Inflammatory macrophage treated with lipopolysaccharide for 1 hour (primary cell): ENCODE measurements around the gene TBC1D3H.
"Not testable (repeated sequence)": the region's sequence is repeated elsewhere in the genome, so short reads cannot be mapped to it uniquely, and the experiment has no call there.

Experiments
- DNase-seq, 2 donors: peaks; one replicate each; pipeline ENCODE4 v3.0.0-alpha.2; 2020 to 2022

TBC1D3H gene

DNA sequence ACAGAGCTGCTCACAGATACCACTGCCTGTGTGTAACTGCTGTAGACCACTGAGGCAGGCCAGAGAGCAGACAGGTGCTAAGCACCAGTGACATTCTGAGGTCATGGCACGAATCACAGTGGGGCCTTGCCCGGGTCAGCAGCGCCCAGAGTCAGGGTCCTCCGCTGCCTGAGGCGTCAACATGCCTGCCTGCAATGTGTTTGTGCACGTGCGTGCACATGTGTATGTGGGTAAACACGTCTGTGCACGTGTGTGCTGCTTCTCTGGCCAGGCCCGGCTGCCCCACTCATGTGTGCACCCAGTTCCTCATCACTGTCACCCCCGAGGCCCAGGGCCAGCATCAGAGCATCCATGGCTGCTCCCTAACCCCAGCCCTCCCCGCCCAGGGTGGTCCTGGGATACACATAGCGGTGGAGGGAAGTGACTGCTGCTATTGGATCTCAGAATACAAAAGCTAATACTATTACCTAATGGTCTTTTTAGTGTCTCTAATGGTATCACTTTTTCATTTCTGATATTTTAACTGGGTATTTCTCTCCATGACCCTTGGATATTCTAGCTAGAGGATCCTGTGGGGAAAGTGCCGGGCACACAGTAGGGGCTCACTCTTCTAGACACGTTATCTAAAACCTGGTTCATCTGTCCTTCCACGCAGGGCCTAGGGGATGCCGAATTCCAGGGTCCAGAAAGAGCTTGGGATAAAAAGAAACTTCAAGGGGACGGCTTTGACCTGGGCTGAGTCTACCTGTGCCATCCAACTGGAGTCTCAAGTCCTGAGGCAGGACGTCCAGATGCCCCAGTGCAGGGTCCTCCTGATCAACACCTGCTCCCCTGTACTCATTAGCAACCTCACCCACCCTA lies at the start of gene TBC1D3H:
Gene TBC1D3H, minus strand, starts transcription at position 51 of the 861 bp plus-strand sequence. CDS start 1,540 bp downstream, outside the sequence.
- DNase-seq, result not testable (repeated sequence)

DNA sequence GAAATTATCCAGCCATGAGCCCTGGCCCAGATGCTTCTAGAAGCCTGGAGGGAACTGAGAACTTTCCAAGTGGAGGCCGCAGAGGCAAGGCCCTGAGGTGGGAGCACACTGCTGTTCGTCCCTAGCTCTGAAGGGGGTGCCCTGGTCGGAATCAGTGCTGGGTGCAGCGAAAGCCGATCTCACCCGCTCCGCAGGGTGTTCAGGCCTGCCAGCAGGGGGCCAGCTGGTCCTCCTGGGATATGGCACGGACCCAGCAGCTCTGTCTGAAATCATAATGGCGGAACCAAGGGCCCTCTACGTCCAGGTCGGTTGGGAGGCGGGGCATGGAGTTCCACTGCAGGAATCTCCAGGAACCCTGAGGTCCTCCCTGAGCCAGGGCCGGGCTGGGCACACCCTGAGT lies 40.7 kb upstream of the TBC1D3H start:
- not testable (repeated sequence) for DNase-seq

DNA sequence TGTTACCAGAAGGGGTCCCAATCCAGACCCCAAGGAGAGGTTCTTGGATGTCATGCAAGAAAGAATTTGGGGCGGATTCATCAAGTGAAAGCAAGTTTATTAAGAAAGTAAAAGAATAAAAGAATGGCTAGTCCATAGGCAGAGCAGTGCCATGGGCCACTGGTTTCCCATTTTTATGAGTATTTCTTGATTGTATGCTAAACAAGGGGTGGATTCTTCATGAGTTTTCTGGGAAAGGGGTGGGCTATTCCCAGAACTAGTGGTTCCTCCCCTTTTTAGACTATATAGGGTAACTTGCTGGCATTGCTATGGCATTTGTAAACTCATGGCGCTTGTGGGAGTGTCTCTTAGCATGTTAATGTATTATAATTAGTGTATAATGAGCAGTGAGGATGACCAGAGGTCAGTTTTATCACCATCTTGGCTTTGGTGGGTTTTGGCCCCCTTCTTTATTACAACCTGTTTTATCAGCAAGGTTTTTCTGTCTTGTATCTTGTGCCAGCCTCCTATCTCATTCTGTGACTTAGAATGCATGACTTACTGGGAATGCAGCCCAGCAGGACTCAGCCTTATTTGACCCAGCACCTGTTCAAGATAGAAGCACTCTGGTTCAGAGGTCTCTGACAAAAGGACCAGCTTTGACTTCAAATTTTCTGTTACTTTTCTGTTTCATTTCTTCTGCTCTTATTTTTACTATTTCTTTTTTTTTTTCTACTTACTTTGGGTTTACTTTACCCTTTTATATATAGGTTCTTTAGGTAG lies 27.1 kb upstream of the TBC1D3H start:
- DNase-seq, result not testable (repeated sequence)

DNA sequence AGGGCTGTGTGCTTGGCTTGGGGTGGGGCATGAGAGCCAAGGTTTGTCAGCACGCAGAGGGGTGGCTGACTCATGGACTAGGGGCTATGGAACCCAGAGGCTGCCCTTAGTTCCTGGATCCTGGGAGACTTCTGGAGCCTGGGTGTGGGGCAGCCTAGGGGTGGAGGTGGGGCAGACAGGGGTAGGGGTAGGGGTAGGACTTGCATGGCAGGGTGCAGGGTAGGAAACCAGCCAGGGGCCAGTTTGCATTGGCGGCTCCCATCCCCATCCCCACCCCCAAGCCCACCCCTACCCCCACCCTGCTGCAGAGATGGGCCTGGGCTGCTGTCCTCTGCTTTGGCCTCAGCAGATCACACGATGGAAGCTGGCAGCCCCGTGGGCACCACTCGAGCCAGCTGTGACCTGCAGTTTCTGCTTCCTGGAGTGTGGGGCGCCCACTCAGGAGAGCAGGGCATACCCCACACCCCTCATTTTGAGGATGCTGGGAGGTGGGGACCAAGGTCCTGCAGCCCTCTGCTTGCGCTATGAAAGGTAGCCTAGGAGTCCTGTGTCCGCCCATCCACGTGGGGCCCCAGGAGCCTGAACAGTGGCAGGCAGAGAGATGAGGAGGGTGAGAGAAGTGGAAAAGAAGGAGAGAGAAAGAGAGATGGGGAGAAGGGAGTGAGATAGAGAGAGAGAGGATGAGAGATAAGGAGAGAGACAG lies 2.9 kb upstream of the TBC1D3H start:
- DNase-seq, result not testable (repeated sequence)

DNA sequence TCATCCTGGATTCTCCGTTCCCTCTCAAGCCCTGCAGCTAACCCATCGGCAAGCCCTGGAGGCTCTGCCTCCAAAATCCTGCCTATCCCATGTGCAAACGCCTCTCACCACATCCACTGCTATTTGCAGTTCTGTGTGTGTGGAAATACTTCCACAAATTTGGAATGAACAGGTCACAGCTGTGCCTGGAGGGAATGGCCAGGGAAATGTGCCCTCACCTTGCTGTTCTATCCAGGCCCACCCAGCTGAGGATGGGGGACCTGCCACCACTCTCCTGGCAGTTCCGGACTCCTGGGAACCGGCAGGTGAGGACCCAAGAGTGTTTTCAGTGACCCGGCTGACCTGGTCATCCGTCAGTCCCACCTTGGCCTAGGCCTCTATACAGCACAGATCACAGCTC lies 12.3 kb downstream of the TBC1D3H start:
- not testable (repeated sequence) for DNase-seq

DNA sequence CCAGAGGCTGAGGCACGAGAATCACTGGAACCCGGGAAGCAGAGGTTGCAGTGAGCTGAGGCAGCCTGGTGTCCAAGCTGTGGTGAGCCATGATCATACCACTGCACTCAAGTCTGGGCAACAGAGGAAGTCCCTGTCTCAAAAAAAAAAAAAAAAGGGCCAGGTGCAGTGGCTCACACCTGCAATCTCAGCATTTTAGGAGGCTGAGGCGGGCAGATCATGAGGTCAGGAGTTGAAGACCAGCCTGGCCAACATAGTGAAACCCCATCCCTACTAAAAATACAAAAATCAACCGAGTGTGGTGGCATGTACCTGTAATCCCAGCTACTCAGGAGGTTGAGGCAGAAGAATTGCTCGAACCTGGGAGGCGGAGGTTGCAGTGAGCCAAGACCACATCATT lies 25.7 kb downstream of the TBC1D3H start:
- DNase-seq, result not testable (repeated sequence)
